ENCODE measurements around the gene SMG6.

DNA sequence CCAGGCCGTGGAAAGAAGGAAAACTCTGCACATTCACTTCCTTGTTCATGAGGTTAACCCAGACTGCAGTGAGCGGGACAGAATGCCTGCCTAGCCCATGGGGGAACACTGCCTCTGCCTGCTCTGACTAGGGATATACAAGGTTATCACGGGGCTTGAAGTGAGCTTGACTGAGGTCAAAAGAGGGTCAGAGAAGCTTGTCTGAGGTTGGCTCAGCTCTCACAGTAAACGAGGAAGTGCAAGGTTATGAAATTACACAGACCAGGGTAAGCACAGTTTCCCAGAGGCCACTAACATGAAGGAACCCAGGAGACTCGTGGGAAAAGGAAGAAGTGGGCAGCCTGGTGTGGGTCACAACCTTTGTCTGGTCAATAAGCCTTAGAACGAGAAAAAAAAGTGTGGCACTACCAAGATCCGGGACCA, 220.0 kb downstream of the SMG6 start:
- TF ChIP-seq POLR2A (IDR thresholded peaks at IDR 0.05; ENCODE audit: low read length) (no peak), GATA1 (IDR thresholded peaks at IDR 0.05; ENCODE audit: low read depth, low read length) (no peak)

All from erythroblast (primary cell).